Transverse colon (tissue), 4 donors: ENCODE results near the gene SULT1A3. TPM values are rescaled to one million over a fixed set of nuclear protein-coding genes. Genes with fewer than 3 reads are reported as not detected.
"Not testable (repeated sequence)": the region's sequence is repeated elsewhere in the genome, so short reads cannot be mapped to it uniquely, and the experiment has no call there.

Experiments
- DNase-seq: peaks from one replicate; pipeline ENCODE4 v3.0.0-alpha.2; 2019
- H3K27ac ChIP-seq, 4 donors: fragments of 200-600 bp; sonication (generic); 2 replicates each; pipeline ENCODE4 v1.5.1; 2016 to 2018; ENCODE audit warnings: inconsistent platforms in 4 of 4
- H3K27me3 ChIP-seq: fragments of 200-600 bp; sonication (generic); 2 replicates; pipeline ENCODE4 v1.5.1; 2017; ENCODE audit warnings: inconsistent platforms
- H3K36me3 ChIP-seq, 4 donors: fragments of 200-600 bp; sonication (generic); 2 replicates each; pipeline ENCODE4 v1.5.1; 2017 to 2019; ENCODE audit warnings: inconsistent platforms in 4 of 4
- H3K4me1 ChIP-seq, 4 donors: fragments of 200-600 bp; sonication (generic); 2 replicates each; pipeline ENCODE4 v1.5.1; 2017 to 2020; ENCODE audit warnings: inconsistent platforms in 4 of 4
- H3K4me3 ChIP-seq, 4 donors: fragments of 200-600 bp; sonication (generic); 1 replicate in 1 of 4; 2 replicates in 3 of 4; pipeline versions ENCODE4 v1.5.1 to v1.6.1; 2017 to 2019; ENCODE audit warnings: inconsistent platforms in 4 of 4
- H3K9me3 ChIP-seq, 2 donors: fragments of 200-600 bp; sonication (generic); 2 replicates each; pipeline ENCODE4 v1.5.1; 2017 to 2019; ENCODE audit warnings: inconsistent platforms in 2 of 2
- EP300 ChIP-seq: sonication (generic); formaldehyde crosslinking; IDR thresholded peaks from one replicate; pipeline ENCODE4 v1.6.1; 2017; ENCODE audit warnings: antibody characterized with exemption, low read depth
- POLR2A ChIP-seq: fragments of 450-650 bp; IDR thresholded peaks from one replicate; pipeline ENCODE4 v1.6.1; 2016; ENCODE audit warnings: antibody characterized with exemption, mild to moderate bottlenecking, moderate library complexity
- POLR2AphosphoS5 ChIP-seq, 3 donors: sonication (generic); formaldehyde crosslinking; IDR thresholded peaks; one replicate each; pipeline ENCODE4 v1.6.1; 2016; ENCODE audit warnings: antibody characterized with exemption in 3 of 3
- WGBS, 2 donors: methylation state at CpG; one replicate each; pipeline ENCODE4 v1.1.5; 2018; ENCODE audit warnings: low coverage in 1 of 2; 5-methylcytosine and 5-hydroxymethylcytosine counted together
- in situ Hi-C, 4 donors: fragments of 200-750 bp; cut with MboI; loops; one replicate each; pipeline versions ENCODE4 v1.15.0 to v1.15.1; 2017; ENCODE audit warnings: low sequenced_read_pairs in 3 of 4, low pct_ligation_motif_present in 1 of 4, low pct_unique_long_range_greater_than_20kb in 1 of 4
- intact Hi-C: fragments of 100-400 bp; cut with DNase I; formaldehyde crosslinking; loops from one replicate; pipeline ENCODE4 v1.15.1; 2023; ENCODE audit warnings: low total_unique reads
- total RNA-seq, 4 donors: library from RNA; depleted of rRNA; stranded (reverse); fragments of >200 nt; gene quantifications; one replicate each; pipeline ENCODE4 v1.1.0, GENCODE V29; 2016
- TF ChIP-seq, protein P1 (sequence below), 5 experiments: fragments of 200-600 bp in 3 of 5; fragments of 450-650 bp in 2 of 5; sonication (generic) in 3 of 5; IDR thresholded peaks; 1 replicate in 2 of 5; 2 replicates in 3 of 5; pipeline ENCODE4 v1.5.1; 2016 to 2017; ENCODE audit warnings: antibody characterized with exemption in 5 of 5, inconsistent platforms in 3 of 5, mild to moderate bottlenecking in 2 of 5, moderate library complexity in 1 of 5

Gene SULT1A3
- total RNA-seq, 4 donors from 2014 or later: 55.4 to 864 (median 58.7) TPM

DNA sequence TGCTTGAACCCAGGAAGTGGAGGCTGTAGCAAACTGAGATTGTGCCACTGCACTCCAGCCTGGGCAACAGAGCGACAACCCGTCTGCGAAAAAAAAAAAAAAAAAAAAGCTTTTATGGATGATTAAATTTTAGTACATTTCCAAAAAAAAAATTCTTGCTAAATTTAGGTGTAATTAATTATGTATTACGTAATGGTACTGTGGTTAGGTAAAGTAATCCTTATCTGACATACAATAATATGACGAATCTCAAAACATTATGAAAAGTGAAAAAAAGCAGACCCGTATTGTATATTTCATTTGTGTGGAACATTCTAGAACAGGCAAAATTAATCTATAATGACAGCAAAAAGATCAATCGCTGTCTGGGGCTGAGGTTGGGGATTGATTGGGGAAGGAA is 26.0 kb upstream of the SULT1A3 start:
- intact Hi-C loops: no loop called here
- DNase-seq: no peak
- H3K9me3 ChIP-seq: no peaks in the 10 kb centered on the region
- H3K4me3 ChIP-seq: no peak overlapping the region
- no peaks in the 10 kb centered on the region for H3K36me3 ChIP-seq
- 85% methylated on average over 7 of the region's 7 CpGs for WGBS, 2 donors
- TF ChIP-seq POLR2A (no peak), EP300 (no peak), POLR2AphosphoS5 (IDR thresholded peaks at IDR 0.05) (no peak)
- TF ChIP-seq, protein P1, sequence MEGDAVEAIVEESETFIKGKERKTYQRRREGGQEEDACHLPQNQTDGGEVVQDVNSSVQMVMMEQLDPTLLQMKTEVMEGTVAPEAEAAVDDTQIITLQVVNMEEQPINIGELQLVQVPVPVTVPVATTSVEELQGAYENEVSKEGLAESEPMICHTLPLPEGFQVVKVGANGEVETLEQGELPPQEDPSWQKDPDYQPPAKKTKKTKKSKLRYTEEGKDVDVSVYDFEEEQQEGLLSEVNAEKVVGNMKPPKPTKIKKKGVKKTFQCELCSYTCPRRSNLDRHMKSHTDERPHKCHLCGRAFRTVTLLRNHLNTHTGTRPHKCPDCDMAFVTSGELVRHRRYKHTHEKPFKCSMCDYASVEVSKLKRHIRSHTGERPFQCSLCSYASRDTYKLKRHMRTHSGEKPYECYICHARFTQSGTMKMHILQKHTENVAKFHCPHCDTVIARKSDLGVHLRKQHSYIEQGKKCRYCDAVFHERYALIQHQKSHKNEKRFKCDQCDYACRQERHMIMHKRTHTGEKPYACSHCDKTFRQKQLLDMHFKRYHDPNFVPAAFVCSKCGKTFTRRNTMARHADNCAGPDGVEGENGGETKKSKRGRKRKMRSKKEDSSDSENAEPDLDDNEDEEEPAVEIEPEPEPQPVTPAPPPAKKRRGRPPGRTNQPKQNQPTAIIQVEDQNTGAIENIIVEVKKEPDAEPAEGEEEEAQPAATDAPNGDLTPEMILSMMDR (IDR thresholded peaks at IDR 0.05): no peak
- no peaks in the 10 kb centered on the region for H3K4me1 ChIP-seq
- no peaks in the 10 kb centered on the region for H3K27me3 ChIP-seq
- in situ Hi-C loops: loop anchor here in 1 of 4 donors (25.0 kb wide), 1 partner anchor 511 kb away; the partner anchor contains the start of gene SPN
- no peak overlapping the region for H3K27ac ChIP-seq

DNA sequence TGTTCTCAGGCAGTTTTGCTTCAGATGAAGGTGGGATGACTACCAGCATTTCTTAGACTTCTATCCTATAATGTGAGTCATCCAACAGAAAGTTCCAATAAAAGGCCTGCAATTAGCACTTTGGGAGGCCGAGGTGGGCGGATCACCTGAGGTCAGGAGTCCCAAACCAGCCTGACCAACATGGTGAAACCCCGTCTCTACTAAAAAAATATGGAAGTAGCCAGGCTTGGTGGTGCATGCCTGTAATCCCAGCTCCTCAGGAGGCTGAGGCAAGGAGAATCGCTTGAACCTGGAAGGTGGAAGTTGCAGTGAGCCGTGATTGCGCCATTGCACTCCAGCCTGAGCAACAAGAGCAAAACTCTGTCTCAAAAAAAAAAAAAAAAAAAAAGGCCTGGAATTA is 22.2 kb upstream of the SULT1A3 start:
- H3K9me3 ChIP-seq, H3K4me1 ChIP-seq, H3K36me3 ChIP-seq, DNase-seq, in situ Hi-C loops, H3K4me3 ChIP-seq, H3K27ac ChIP-seq, intact Hi-C loops, H3K27me3 ChIP-seq: not testable (repeated sequence)
- WGBS, 2 donors: 77% methylated on average over 6 of the region's 6 CpGs; no CpG with 5 or more reads in 1 of the 2 donors

DNA sequence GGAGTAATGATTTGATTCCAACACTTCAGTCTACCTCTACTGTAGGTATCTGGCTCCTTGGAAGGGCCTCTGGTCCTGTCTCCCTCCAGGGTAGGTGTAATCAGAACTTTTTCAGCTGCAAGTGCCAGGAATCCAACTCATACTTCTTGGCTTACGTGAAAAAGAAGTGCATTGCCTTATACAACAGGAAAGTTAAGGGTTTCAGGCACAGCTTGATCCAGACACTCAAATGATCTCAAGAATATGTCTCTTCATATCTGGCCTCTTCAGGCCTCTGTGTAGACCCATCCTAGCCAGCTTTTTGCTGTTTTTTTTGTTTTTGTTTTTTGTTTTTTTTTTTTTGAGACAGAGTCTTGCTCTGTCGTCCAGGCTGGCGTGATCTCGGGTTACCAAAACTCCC is 19.9 kb upstream of the SULT1A3 start:
- no peaks in the 10 kb centered on the region for H3K36me3 ChIP-seq
- H3K27me3 ChIP-seq: no peaks in the 10 kb centered on the region
- H3K27ac ChIP-seq: no peak overlapping the region
- H3K9me3 ChIP-seq: no peaks in the 10 kb centered on the region
- H3K4me1 ChIP-seq: peaks cover 3 to 19% (median 12%) of the 10 kb centered on the region in 4 donors
- H3K4me3 ChIP-seq: no peak overlapping the region
- intact Hi-C loops (no loop called here), in situ Hi-C loops (no loop called here)
- TF ChIP-seq EP300 (no peak), POLR2A (no peak), POLR2AphosphoS5 (IDR thresholded peaks at IDR 0.05) (no peak)
- TF ChIP-seq, protein P1 (IDR thresholded peaks at IDR 0.05): no peak
- no peak for DNase-seq
- 88 to 96% methylated on average over 4 of the region's 4 CpGs for WGBS, 2 donors

DNA sequence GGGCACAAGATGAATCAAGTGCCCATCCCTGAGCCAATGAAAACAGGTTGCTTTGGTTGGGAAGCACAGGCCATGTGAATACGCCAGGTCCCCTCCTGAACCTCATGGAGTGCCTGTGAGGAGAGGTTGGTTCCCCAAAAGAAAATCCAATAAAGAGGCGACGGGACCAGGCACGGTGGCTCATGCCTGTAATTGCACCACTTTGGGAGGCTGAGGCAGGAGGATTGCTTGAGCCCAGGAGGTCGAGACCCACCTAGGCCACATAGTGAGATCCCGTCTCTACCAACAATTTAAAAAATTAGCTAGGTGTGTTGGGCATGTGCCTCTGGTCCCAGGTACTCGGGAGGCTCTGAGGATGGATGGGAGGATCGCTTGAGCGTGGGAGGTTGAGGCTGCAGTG is 19.1 kb upstream of the SULT1A3 start:
- in situ Hi-C loops: no loop called here
- H3K27me3 ChIP-seq: no peaks in the 10 kb centered on the region
- peaks cover 3 to 23% (median 14%) of the 10 kb centered on the region in 4 donors for H3K4me1 ChIP-seq
- WGBS, 2 donors: 89 to 97% methylated on average over 3 to 9 of the region's 9 CpGs
- TF ChIP-seq, protein P1 (IDR thresholded peaks at IDR 0.05): no peak
- TF ChIP-seq POLR2AphosphoS5 (IDR thresholded peaks at IDR 0.05): no peak
- TF ChIP-seq POLR2A: no peak
- no peak for TF ChIP-seq EP300
- no peak for DNase-seq
- no peak overlapping the region for H3K4me3 ChIP-seq
- no peaks in the 10 kb centered on the region for H3K36me3 ChIP-seq
- intact Hi-C loops: loop anchor here (10.0 kb wide), 1 partner anchor 65 kb away; the partner anchor contains the start of gene GDPD3
- H3K9me3 ChIP-seq: no peaks in the 10 kb centered on the region
- no peak overlapping the region for H3K27ac ChIP-seq

DNA sequence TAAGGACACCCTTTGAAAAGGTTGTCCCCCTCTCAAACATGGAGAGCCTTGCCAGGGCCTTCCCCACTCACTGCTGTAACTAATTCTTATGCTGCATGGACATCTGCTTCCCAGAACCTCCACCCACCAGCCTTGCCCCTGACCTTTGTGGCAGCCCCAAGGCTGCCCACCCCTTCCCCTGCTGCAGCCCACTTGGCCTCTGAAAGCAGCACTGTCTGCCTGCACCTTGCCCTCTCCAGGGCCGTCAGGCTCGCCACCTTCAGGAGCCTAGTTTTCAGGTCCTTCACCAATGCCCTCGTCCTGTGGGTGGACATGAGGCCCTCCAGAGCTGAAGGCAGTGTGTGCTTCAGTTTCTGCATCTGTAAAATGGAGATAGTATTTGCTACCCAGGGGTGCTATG is 18.3 kb upstream of the SULT1A3 start:
- H3K27ac ChIP-seq: no peak overlapping the region
- H3K4me3 ChIP-seq: no peak overlapping the region
- H3K27me3 ChIP-seq: no peaks in the 10 kb centered on the region
- H3K36me3 ChIP-seq: no peaks in the 10 kb centered on the region
- in situ Hi-C loops: no loop called here
- 81% methylated on average over 3 of the region's 3 CpGs; no CpG with 5 or more reads in 1 of the 2 donors for WGBS, 2 donors
- no peak for TF ChIP-seq POLR2A
- TF ChIP-seq POLR2AphosphoS5 (IDR thresholded peaks at IDR 0.05): no peak
- TF ChIP-seq, protein P1 (IDR thresholded peaks at IDR 0.05): no peak
- TF ChIP-seq EP300: no peak
- no peaks in the 10 kb centered on the region for H3K9me3 ChIP-seq
- intact Hi-C loops: loop anchor here (10.0 kb wide), 1 partner anchor 66 kb away; the partner anchor contains the start of gene GDPD3
- DNase-seq: no peak
- H3K4me1 ChIP-seq: peaks cover 3 to 23% (median 14%) of the 10 kb centered on the region in 4 donors
